ENCODE data around the gene GNAO1.

GNAO1 gene

DNA sequence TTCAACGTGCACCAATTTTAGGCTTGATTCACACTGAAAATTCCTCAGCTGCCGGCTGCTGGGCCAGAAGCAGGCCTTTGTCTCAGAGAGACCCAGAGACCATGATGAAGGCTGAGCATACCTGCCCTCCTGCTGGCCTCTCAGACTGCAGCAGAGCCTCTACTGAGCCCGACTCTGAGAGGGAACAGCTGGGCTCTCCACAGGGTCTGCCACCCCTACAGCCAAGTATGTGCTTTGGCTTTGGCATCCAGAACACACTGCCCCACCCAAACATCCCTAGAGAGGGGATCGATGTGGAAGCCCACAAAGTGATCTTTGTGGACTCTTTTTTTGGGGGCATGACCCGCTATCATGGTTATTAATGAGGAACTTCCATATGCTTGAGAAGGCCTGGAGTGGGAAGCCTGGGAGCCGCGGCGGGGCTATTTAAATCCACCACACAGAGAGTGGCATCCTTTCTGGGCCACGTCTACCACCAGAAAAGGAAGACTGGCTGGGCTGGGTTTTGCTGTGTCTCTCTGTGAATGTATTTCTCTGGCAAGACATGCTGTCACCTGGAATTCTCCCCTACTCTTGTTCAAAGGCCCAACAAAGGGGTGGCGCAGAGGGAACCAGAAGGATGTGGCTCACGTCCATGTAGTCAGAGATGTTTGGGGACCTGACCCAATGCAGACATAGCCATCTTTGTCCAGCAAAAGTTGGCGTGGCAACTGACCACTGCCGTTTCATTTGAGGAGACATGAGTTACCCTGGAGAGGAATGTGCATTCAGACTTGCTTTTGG is 69.3 kb downstream of the GNAO1 start:
- DNase-seq (ENCODE audit: low spot score) = no peak
- TF ChIP-seq, protein P1, sequence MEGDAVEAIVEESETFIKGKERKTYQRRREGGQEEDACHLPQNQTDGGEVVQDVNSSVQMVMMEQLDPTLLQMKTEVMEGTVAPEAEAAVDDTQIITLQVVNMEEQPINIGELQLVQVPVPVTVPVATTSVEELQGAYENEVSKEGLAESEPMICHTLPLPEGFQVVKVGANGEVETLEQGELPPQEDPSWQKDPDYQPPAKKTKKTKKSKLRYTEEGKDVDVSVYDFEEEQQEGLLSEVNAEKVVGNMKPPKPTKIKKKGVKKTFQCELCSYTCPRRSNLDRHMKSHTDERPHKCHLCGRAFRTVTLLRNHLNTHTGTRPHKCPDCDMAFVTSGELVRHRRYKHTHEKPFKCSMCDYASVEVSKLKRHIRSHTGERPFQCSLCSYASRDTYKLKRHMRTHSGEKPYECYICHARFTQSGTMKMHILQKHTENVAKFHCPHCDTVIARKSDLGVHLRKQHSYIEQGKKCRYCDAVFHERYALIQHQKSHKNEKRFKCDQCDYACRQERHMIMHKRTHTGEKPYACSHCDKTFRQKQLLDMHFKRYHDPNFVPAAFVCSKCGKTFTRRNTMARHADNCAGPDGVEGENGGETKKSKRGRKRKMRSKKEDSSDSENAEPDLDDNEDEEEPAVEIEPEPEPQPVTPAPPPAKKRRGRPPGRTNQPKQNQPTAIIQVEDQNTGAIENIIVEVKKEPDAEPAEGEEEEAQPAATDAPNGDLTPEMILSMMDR (IDR thresholded peaks at IDR 0.05; ENCODE audit: borderline replicate concordance, control extremely low read depth, extremely low read depth, insufficient read depth, missing control alignments) = no peak
- in situ Hi-C loops (cut with MboI; ENCODE audit: low sequenced_read_pairs, unreplicated experiment) = no loop called here

DNA sequence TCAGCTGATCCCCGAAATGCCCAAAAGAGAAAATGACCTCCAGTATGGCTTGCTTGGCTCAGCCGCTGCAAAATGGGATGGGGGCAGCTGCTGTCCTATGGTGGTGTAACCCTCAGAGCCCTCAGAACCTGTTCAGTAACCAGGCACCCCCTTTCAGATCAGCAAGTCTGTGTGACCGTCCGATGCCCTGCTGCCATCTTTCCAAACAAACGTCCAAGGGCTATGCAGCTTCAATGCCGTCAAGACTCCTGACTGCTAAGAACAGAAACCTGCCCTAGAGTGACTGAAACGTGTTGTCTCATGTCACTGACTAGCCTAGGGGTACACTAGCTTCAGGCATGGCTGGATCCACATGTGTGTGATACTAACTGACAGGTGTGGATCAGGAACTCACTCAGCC is 70.4 kb downstream of the GNAO1 start:
- in situ Hi-C loops (cut with MboI; ENCODE audit: low sequenced_read_pairs, unreplicated experiment) = no loop called here
- no peak for DNase-seq (ENCODE audit: low spot score)
- TF ChIP-seq, protein P1 (IDR thresholded peaks at IDR 0.05; ENCODE audit: borderline replicate concordance, control extremely low read depth, extremely low read depth, insufficient read depth, missing control alignments) = no peak

DNA sequence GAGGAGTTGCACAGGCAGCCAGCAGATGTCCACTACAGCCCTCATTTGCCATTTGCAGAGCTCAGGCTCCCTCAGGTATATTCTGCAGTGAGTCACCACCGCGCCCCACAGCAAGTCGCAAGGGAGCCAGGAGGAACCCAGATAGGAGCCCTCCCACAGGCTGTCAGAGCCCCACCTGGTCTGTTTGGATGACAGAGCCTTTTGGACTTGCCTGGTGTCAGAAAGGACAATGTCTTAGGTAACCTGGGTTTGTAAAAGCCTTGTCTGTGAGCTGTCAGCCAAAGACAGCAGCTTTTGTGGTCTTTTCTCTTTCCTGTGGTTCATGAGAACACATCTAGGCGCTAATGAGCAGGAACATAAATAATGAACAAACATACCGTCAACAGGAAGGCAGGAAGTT is 70.9 kb downstream of the GNAO1 start:
- DNase-seq (ENCODE audit: low spot score) = no peak
- TF ChIP-seq, protein P1 (IDR thresholded peaks at IDR 0.05; ENCODE audit: borderline replicate concordance, control extremely low read depth, extremely low read depth, insufficient read depth, missing control alignments) = no peak
- in situ Hi-C loops (cut with MboI; ENCODE audit: low sequenced_read_pairs, unreplicated experiment) = no loop called here

DNA sequence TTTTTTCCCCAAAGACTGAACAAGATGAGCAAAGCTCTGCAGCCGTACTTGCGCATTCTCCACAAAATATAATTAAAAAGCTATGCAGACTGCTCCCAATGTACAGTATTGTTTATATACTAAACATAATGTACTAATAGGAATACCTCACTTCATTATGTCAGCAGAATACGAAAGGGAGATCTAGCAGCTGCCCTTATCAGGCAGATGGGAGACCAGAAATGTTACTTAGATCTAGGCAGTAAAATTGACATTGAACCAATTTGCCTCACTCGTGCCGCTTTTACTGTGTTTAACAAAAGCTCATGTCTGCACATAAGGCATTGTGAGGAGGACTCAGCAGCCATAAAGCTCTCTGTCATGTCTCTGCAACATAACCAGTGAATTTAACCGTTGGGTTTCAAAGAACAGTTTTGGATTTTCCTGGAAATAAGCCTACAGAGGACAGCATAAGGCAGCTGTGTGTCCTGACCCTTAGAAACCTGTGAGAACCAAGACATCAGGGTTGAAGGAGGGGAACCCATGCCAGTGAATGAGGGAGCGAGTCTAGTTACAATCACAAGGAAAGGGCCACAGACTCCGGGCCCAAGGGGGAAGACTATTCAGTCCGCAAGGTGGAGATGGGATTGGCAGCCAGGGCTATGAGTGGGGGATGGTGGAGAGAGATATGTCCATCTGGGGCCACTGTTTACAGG is 71.4 kb downstream of the GNAO1 start:
- TF ChIP-seq, protein P1 (IDR thresholded peaks at IDR 0.05; ENCODE audit: borderline replicate concordance, control extremely low read depth, extremely low read depth, insufficient read depth, missing control alignments) = no peak
- in situ Hi-C loops (cut with MboI; ENCODE audit: low sequenced_read_pairs, unreplicated experiment) = no loop called here
- DNase-seq (ENCODE audit: low spot score) = no peak

DNA sequence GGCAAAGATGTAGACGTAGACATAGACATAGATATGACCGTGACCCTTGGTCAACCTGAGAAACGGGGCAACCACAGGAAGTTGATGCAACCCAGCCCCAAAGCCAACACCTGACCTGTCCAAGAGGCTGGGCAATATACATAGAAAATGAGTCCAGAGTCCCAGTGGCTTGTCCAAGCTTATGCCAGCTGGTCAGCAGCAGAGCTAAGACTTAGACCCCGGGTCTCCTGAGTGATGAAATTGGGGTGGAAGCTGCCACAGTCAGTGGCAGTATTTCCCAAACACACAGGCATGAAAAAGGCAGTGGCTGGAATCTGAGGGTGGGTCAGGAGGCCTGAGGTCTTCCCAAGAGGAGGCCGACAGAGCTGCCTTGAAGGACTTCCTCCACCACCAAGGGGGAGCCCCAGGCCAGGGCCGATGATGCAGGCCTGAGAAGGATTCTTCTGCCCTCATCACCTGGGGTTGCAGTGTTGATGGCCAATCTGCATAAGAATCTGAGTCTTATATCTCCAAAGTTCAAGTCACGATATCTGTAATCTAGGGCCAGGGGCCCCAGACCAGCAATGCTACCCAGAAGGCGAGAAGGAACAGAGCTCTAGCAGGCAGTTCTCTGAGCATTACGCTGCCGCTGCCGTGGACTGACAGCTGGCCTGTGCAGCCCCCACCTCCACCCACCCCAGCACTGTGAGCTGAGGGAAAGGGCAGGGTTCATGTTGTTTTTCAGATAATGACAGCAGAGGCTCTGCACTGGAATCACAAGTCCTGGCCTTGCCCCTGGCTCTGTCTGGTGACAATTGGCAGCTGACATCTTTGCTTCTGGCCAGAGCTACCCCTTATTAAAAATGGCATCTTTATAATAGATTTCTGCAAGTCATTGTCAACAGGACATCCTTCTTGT is 72.7 kb downstream of the GNAO1 start:
- DNase-seq (ENCODE audit: low spot score) = no peak
- TF ChIP-seq, protein P1 (IDR thresholded peaks at IDR 0.05; ENCODE audit: borderline replicate concordance, control extremely low read depth, extremely low read depth, insufficient read depth, missing control alignments) = no peak
- in situ Hi-C loops (cut with MboI; ENCODE audit: low sequenced_read_pairs, unreplicated experiment) = no loop called here

DNA sequence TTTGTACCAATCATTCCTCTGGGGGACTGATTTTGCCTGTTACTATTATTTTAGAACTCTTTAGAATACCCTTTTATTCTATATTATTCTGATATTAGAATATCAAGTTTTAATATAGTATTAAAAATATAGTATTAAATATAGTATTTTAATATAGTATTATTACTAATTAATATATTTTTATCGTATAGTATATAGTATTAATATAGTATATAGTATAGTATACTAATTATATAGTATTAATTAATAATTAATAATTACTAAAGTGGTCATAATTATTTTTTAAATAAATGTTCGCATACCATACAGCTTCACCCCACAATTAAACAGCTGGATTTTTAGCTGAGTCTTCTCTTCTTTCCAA is 73.3 kb downstream of the GNAO1 start:
- TF ChIP-seq, protein P1 (IDR thresholded peaks at IDR 0.05; ENCODE audit: borderline replicate concordance, control extremely low read depth, extremely low read depth, insufficient read depth, missing control alignments) = no peak
- in situ Hi-C loops (cut with MboI; ENCODE audit: low sequenced_read_pairs, unreplicated experiment) = no loop called here
- no peak for DNase-seq (ENCODE audit: low spot score)

Data from GM13976 (cell line).